GM19193 (cell line): ENCODE results near the gene KLK12.

Experiments used
- POLR2A ChIP-seq: IDR thresholded peaks from 4 replicates; pipeline ENCODE4 v1.6.1; 2011; ENCODE audit not compliant: insufficient read depth, insufficient read length; ENCODE audit errors: extremely low read depth

Gene KLK12

DNA sequence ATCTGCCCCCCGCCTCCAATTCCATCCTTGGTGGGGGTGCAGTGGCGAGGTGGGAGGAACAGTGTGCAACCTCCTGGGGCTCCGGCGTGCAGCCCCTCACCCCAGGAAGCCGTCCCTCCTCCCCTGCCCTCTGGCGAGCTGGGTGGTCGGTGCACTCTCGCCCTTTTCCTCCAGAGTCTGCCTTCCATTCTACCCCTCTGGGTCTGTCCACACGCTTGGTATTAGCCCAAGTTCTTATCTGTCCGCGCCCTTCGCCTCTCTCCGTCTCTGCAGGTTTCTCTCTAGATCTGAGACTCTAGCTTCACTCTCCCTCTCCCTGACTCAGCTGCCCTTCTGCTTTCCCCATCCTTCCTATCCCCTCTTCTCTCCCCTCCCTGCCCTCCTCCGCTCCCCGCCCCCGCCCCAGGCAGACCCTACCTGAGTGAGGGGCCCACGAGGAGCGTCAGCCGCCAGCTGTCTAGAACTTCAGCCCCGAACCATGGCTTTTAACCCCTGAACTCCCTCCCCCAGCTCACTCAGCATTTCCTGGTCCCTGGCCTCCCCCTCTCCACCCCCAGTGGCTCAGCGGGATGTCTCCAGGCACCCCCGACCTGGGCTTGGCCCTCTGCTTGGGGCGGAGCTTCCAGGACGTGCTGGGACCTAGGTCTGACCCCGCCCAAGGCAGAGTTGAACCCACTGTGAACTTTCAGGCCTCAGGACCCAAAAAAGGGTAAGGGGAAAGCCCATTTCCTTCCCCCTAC is 30.6 kb upstream of the KLK12 start:
- no peak for TF ChIP-seq POLR2A

DNA sequence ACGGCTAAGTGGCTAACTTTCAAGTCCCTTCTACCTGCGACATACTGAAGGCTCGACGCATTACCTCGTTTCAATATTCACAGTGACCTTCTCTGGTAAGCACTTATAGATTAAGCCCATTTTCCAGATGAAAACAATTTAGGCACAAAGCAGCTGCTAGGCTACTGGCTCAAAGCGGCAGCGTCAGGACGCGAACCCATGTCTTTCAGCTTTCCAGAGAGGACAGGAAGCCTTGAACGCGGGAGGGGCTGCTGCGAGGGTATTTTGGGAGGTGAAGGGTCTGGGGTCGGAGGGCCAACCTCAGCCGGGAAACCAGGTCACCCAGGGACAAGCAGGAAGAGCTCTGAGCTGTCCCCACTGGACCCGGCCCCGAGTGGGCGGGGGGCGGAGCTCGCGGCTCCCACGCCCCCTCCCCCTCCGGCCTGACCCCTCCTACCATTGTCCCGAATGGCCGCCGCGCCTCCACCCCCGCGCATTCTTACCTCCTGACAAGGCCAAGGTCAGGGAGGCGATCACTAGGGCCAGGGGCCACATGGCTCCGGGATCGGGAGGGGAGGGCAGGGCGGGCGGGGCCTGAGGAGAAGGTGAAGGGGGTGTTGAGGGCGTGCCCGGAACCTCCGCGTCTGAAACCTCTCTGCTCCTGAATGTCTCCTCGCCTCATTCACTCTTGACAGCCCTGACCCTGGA is 29.9 kb upstream of the KLK12 start, which contains the start of gene KLK13:
KLK13 (minus strand) TSS at position 559 of the 687 bp plus-strand sequence; CDS start at position 534, 25 bp downstream.
- TF ChIP-seq POLR2A, result no peak

DNA sequence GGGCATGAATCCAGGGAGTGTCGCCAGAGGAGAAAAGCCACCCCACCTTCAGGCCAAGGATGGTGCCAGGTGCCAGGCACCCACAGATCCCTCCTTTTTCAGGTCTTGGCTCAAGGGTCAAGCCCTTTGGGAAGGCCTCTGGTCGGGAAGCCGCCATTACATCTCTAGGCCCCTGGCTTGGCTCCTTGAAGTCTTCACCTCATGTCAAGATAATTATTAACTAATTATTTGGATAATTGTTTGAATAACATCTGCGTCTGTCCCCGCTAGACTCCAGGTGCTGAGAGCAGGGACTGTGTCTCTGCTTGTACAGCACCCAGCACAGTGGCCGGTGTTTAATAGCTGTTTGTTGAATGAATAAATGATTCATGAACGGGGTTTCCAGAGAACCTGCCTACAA is 28.9 kb upstream of the KLK12 start:
- TF ChIP-seq POLR2A, result no peak

DNA sequence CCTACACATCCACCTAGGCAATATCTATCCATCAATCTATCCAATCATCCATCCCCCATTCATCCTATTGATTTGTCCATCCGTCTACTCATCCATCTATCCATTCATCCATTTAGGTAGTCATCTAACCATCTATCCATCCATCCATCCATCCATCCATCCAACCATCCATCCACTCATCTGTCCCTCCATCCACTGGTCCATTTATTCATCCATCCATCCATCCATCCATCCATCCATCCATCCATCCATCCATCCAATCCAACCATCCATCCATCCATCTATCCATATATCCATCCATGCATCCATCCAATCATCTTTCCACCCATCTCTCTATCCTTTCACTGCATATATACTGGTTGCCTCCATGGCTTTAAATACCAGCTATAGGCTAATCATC is 26.2 kb upstream of the KLK12 start:
- no peak for TF ChIP-seq POLR2A

DNA sequence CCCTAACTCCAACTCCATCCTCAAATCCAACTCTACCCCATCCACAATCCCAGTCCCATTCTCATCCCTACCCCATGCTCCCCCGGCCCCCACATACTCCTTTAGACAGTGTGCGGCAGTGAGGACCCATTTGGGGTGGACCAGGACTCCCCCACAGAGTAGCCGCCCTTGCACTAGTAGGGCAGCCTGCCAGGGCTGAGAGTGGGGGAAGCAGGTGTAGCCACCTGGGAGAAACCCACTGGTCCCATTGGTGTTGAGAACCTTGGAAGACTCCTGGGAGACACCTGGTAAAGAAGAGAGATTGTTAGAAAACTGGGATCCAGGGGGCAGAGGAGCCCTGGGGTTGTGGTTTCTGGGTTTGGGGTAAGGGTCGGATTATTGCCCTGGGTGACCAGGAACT is 25.5 kb upstream of the KLK12 start:
- TF ChIP-seq POLR2A, result no peak

DNA sequence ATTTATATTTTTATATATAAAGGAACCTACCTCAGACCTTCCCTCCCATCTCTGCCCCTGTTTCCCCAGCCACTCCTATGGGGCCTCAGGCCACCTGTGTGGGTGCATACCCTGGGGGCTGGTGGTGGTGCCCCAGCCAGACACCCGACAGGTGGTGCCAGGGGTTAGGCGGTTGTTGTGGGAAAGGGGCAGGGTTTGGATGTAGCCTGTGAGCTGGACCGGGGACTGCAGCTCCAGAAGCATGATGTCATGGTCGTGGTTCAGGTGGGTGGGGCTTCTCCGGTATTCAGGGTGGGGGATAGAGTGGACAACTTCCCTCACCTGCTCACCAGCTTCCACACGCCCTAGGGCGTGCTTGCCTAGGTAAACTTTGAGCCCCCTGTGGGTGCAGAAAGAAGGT is 24.9 kb upstream of the KLK12 start:
- TF ChIP-seq POLR2A, result no peak

DNA sequence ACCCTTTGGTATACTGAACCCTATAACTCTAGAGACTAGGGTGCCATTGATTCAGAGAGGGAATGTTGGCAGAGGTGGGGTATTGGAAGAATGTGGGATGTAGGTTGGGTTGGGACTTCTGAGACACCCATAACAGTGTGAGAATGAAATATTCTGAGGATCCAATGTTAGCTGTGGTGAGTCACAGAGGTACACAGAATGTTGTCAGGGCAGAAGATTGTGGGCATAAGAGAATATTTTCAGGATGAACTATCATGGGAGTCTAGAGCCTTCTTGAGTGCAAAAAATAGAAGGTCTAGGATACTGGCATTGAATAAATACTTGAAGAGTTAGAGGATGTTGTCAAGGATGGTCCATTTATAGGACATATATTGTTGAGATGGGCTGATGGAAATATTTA is 21.1 kb upstream of the KLK12 start:
- TF ChIP-seq POLR2A, result no peak

DNA sequence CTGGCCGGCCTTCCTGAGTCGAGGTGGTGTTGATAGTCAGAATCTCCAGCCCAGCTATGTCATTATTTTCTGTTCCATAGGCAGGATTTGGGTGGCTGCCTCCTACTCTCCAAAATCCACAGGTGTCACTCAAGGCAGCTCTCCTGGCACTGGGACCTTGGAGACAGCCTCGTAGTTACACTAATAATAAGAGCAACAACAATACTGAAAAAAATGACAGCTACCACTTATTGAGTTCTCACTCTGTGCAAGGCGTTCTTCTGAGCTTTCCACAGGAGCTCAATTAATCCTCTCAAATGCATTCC is 12.2 kb upstream of the KLK12 start:
- no peak for TF ChIP-seq POLR2A

DNA sequence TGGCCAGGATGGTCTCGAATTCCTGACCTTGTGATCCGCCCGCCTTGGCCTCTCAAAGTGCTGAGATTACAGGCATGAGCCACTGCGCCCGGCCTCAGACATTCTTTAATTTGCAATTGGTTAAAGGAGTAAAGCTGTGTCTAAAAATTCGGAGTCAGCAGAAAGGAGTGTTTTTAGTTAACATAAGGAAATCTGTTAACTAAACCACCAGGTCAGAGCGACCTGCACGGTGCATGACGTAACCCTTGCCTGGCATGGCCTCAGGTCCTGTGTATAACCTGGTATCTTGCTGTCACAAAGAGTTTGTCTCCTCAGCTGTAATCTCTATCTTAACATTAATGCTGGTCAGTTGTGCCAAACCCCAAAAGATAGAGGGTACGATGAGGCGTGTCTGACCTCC is 9.5 kb upstream of the KLK12 start:
- TF ChIP-seq POLR2A, result no peak

DNA sequence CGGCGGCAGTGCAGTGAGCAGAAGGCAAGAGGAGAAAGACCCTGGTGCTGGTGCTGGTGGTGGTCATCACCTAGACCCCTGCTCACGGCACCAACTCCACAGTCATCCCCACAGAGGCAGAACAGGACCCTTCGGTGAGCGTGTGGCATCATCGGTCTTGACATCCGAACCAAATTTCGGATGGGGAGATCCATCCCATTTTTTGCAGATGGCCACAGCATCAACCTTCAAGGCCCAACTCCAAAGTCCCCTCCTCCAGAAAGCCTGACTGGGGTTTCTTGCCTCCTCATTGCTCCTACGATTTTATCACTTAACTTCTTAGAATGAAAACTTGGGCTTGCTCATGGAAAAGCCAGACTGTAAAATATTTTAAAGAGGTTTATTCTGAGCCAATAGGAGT is 8.7 kb upstream of the KLK12 start:
- TF ChIP-seq POLR2A, result no peak

DNA sequence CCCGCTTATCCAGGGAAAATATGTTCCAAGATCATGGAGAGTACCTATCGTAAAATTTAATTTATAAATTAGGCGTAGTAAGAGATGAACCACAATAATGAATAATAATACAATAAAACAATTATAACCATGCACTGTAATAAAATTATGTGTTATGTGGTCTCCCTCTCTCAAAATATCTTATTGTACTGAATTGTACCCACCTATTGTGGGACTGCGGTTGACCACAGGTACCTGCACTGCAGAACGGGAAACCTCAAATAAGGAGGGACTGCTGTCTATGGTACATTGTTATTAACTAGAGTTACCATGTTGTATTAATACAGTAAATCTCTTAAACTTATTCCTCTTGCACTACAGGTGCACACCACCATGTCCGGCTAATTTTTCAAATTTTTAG is 5.3 kb upstream of the KLK12 start:
- TF ChIP-seq POLR2A, result no peak

DNA sequence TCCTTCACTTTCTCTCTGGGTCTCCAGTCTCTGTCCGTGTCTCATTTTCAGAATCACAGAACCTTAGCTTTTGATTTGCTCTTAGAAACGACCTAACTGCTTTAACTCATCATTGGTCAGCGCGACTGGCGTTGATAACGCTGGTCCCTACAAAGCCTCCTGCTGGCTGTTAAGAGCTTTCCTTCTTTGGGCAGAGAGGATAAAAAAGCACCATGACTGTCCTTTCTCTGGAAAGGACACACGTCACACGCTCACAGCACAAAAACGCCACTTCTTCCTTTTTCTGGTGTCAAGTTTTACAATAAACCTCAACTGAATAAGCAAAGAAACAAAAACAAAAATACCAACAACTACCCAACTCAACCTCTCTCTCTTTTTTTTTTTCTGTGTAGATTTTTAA is 1.7 kb upstream of the KLK12 start:
- TF ChIP-seq POLR2A, result no peak

DNA sequence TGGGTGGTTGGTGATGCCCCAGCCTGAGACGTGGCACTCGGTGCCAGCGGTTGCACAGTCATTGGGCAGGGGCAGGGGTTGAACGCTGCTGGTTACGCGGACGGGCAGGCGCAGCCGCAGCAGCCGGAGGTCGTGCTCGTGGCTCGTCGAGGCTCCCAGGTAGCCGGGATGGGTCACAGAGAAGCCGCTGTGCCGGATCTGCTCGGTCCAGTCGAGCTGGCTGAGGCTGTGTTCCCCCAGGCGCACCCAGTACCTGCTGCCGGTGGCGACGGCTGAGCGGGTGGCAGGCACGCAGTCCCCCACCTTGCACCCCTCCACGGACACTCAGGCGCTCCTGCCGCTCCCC is 2.9 kb downstream of the KLK12 start:
- TF ChIP-seq POLR2A, result no peak

DNA sequence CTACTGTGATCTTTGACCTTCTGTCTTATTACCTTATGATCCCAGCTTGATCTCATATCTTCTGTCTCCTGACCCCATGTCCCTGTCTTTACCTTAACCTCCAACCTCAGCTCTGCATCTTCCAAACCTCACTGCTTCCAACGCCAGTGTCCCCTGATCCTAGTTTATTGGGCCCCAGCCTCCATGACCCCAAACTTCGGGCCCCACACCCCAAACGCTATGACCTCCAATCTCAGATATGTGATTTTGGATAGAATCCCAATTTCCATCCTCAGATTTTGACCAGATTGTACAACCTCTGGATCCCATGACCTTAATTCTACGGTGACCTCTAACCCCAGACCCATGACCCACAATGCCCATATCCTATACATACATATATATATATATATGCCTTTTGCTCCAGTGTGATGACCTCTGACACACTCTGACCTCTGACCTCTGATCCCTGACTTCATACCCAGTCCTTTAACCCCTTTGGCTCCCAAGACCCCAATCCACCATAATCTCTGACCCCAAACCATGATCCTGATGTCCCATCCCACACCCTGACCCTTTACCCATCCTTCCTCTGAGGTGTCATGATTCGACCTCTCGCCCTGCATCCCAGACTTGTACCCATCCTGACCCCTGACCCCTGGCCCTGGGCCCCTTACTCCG is 3.5 kb downstream of the KLK12 start:
- TF ChIP-seq POLR2A, result no peak

DNA sequence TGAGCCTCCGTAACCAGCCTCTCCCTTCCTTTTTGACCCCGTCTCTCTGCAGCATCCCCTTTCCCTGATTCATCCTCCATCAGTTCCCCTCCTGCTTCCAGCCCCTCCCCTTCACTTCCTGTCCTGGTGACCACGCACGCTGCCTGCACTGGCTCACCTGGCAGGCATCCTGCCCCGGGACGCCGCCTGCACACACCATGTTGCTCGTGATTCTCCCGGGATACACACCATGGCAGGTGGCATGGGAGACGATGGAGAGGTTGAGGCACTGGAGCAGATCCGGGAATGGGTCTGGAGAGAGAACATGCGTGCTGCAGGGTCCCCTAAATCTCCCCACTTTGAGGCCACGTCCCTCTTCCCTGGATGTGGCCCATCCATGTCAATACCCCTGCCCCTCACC is 4.2 kb downstream of the KLK12 start:
- TF ChIP-seq POLR2A, result no peak

DNA sequence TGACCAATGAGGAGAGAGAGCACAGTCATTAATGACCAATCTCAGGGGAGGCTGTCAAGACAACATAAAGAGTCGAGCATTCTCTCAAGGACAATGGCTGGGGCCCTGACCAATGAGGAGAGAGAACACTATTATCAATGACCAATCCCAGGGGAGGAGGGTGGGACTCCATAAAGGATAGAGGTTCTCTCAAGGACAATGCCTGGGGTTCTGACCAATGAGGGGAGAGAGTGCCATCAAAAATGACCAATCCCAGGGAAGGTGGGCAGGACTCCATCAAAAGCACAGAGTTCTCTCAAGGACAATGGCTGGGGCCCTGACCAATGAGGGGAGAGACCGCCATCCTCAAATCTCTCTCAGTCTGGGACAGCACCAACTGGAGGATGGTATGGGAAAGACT is 5.1 kb downstream of the KLK12 start:
- no peak for TF ChIP-seq POLR2A
